Erythroblast (primary cell): Measurements from ENCODE around the gene RASEF.

ENCODE experiments used
- DNase-seq, 2 experiments: peaks; one replicate each; lab custom pipeline; 2025; lab: John Stamatoyannopoulos, UW
- GATA1 ChIP-seq: IDR thresholded peaks from 2 replicates; pipeline ENCODE4 v1.6.1; 2011; ENCODE audit warnings: low read depth, mild to moderate bottlenecking, control low read depth, low read length, moderate library complexity
- POLR2A ChIP-seq: IDR thresholded peaks from 2 replicates; pipeline ENCODE4 v1.6.1; 2011; ENCODE audit warnings: mild to moderate bottlenecking, low read length

The RASEF gene

GRCh38 chr9:83012922-83013838 is 49.8 kb downstream of the RASEF start:
- no peak for TF ChIP-seq GATA1
- no peak for DNase-seq

- TF ChIP-seq GATA1 (no peak), POLR2A (no peak)
Measured at GRCh38 chr9:83012168-83012921, 50.6 kb downstream of the RASEF start.

GRCh38 chr9:83011611-83012010 is 51.3 kb downstream of the RASEF start:
- TF ChIP-seq GATA1, result no peak
- TF ChIP-seq POLR2A, result no peak
- DNase-seq, result no peak

More at GRCh38 chr9:83012168-83012921, 50.6 kb downstream of the RASEF start:
- DNase-seq, result no peak

GRCh38 chr9:83007521-83008300 is 55.2 kb downstream of the RASEF start:
- TF ChIP-seq GATA1 (no peak), POLR2A (no peak)
- no peak for DNase-seq

- DNase-seq, result no peak
- TF ChIP-seq GATA1 (no peak), POLR2A (no peak)
Measured at GRCh38 chr9:83006378-83006777, 56.6 kb downstream of the RASEF start.

GRCh38 chr9:83005963-83006362 is 57.0 kb downstream of the RASEF start:
- TF ChIP-seq POLR2A, result no peak
- TF ChIP-seq GATA1, result no peak
- DNase-seq, result no peak

- TF ChIP-seq POLR2A (no peak), GATA1 (no peak)
- DNase-seq, result no peak
Measured at GRCh38 chr9:83005361-83005760, 57.6 kb downstream of the RASEF start.

GRCh38 chr9:83002329-83002728 is 60.6 kb downstream of the RASEF start:
- DNase-seq, result no peak
- TF ChIP-seq POLR2A (no peak), GATA1 (no peak)

GRCh38 chr9:83000765-83001164 is 62.2 kb downstream of the RASEF start:
- no peak for DNase-seq
- TF ChIP-seq GATA1 (no peak), POLR2A (no peak)

- TF ChIP-seq POLR2A (no peak), GATA1 (no peak)
- DNase-seq, result no peak
Measured at GRCh38 chr9:82998409-82998808, 64.5 kb downstream of the RASEF start.

- DNase-seq, result no peak
- no peak for TF ChIP-seq POLR2A
- no peak for TF ChIP-seq GATA1
Measured at GRCh38 chr9:82997476-82998140, 65.3 kb downstream of the RASEF start.

- TF ChIP-seq GATA1 (no peak), POLR2A (no peak)
Measured at GRCh38 chr9:82996941-82997340, 66.0 kb downstream of the RASEF start.

More at GRCh38 chr9:82996941-82997340, 66.0 kb downstream of the RASEF start:
- DNase-seq, result no peak
